ENCODE data around the gene OR52B4. TPM values are rescaled to one million over a fixed set of nuclear protein-coding genes. Genes with fewer than 3 reads are reported as not detected.

OR52B4 gene
- total RNA-seq, 1 donor from 2014 or later: not detected

Other genes with a start within 250 kb of the OR52B4 start
- 12.8 TPM for gene TRIM21, start 25.3 kb upstream of the OR52B4 start, total RNA-seq
- not detected for gene OR52K2, start 80.9 kb upstream of the OR52B4 start, total RNA-seq
- gene OR52K1, start 114.3 kb upstream of the OR52B4 start, total RNA-seq: not detected
- not detected for gene OR52M1, start 176.8 kb upstream of the OR52B4 start, total RNA-seq
- not detected for gene OR52I2, start 213.4 kb upstream of the OR52B4 start, total RNA-seq
- not detected for gene OR52I1, start 225.7 kb upstream of the OR52B4 start, total RNA-seq
- gene TRIM68, start 239.8 kb upstream of the OR52B4 start, total RNA-seq: 9.6 TPM